ENCODE measurements around the gene ZBTB17.

Gene ZBTB17

DNA sequence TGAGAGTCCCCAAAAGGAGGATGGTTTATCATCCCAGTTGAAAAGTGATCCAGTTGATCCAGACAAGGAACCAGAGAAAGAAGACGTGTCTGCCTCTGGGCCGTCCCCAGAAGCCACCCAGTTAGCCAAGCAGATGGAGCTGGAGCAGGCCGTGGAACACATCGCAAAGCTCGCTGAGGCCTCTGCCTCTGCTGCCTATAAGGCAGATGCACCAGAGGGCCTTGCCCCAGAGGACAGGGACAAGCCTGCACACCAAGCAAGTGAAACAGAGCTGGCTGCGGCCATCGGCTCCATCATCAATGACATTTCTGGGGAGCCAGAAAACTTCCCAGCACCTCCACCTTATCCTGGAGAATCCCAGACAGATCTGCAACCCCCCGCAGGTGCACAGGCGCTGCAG lies 43.3 kb downstream of the ZBTB17 start:
- peaks cover 98% of the 10 kb centered on the region; the same call in 1 of the 2 replicates for H3K36me3 ChIP-seq (ENCODE audit: insufficient read depth, low read length)
- H3K9ac ChIP-seq (ENCODE audit: low read depth, low read length, poor library complexity, severe bottlenecking), result no peak overlapping the region
- no peaks in the 10 kb centered on the region for H4K20me1 ChIP-seq (ENCODE audit: insufficient read depth, low read length, poor library complexity, severe bottlenecking)
- H3K79me2 ChIP-seq (ENCODE audit: insufficient read depth, low read length), result no peaks in the 10 kb centered on the region
- no peaks in the 10 kb centered on the region for H3F3A ChIP-seq (ENCODE audit: low read depth)
- H3K9me2 ChIP-seq (replicated peaks; ENCODE audit: low read depth, low read length), result no peaks in the 10 kb centered on the region
- H3K4me2 ChIP-seq (ENCODE audit: low read depth, low read length, poor library complexity, severe bottlenecking), result no peak overlapping the region
- TF ChIP-seq EZH2phosphoT487 (IDR thresholded peaks at IDR 0.05; ENCODE audit: borderline replicate concordance), result no peak
- no peak for TF ChIP-seq CTCF (conservative IDR thresholded peaks at IDR 0.05; ENCODE audit: low read length)
- H3K4me3 ChIP-seq (ENCODE audit: low read length, poor library complexity, severe bottlenecking), result no peak overlapping the region
- H2AFZ ChIP-seq (ENCODE audit: low read length), result no peak overlapping the region
- H3K9me3 ChIP-seq (ENCODE audit: insufficient read depth, low read depth, low read length), result no peaks in the 10 kb centered on the region
- no peaks in the 10 kb centered on the region for H3K27me3 ChIP-seq (ENCODE audit: insufficient read depth, low read length, poor library complexity, severe bottlenecking)
- no peaks in the 10 kb centered on the region for H3K4me1 ChIP-seq (ENCODE audit: insufficient read depth, low read length, poor library complexity, severe bottlenecking)

- Histone ChIP-seq H3K79me2 (ENCODE audit: insufficient read depth, low read length) (no peaks in the 10 kb centered on the region), H3K4me2 (ENCODE audit: low read depth, low read length, poor library complexity, severe bottlenecking) (no peak overlapping the region), H3K9ac (ENCODE audit: low read depth, low read length, poor library complexity, severe bottlenecking) (no peak overlapping the region), H2AFZ (ENCODE audit: low read length) (no peak overlapping the region), H3K9me2 (replicated peaks; ENCODE audit: low read depth, low read length) (no peaks in the 10 kb centered on the region), H3K36me3 (ENCODE audit: insufficient read depth, low read length) (peaks cover 99% of the 10 kb centered on the region; the same call in 1 of the 2 replicates), H4K20me1 (ENCODE audit: insufficient read depth, low read length, poor library complexity, severe bottlenecking) (no peaks in the 10 kb centered on the region), H3K9me3 (ENCODE audit: insufficient read depth, low read depth, low read length) (no peaks in the 10 kb centered on the region), H3K4me1 (ENCODE audit: insufficient read depth, low read length, poor library complexity, severe bottlenecking) (no peaks in the 10 kb centered on the region), H3F3A (ENCODE audit: low read depth) (no peaks in the 10 kb centered on the region), H3K4me3 (ENCODE audit: low read length, poor library complexity, severe bottlenecking) (no peak overlapping the region), H3K27me3 (ENCODE audit: insufficient read depth, low read length, poor library complexity, severe bottlenecking) (no peaks in the 10 kb centered on the region)
- TF ChIP-seq CTCF (conservative IDR thresholded peaks at IDR 0.05; ENCODE audit: low read length) (no peak), EZH2phosphoT487 (IDR thresholded peaks at IDR 0.05; ENCODE audit: borderline replicate concordance) (no peak)
Observed at GRCh38 chr1:15931884-15932283, 44.0 kb downstream of the ZBTB17 start.

DNA sequence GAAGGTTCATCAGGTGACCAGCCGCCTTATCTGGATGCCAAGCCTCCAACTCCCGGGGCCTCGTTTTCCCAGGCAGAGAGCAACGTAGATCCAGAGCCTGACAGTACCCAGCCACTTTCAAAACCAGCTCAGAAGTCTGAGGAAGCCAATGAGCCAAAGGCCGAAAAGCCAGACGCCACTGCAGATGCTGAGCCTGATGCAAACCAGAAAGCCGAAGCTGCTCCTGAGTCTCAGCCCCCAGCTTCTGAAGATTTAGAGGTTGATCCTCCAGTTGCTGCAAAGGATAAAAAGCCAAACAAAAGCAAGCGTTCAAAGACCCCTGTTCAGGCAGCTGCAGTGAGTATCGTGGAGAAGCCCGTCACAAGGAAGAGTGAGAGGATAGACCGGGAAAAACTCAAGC lies 44.5 kb downstream of the ZBTB17 start:
- no peaks in the 10 kb centered on the region for H3F3A ChIP-seq (ENCODE audit: low read depth)
- H2AFZ ChIP-seq (ENCODE audit: low read length), result no peak overlapping the region
- no peaks in the 10 kb centered on the region for H3K27me3 ChIP-seq (ENCODE audit: insufficient read depth, low read length, poor library complexity, severe bottlenecking)
- no peak overlapping the region for H3K9ac ChIP-seq (ENCODE audit: low read depth, low read length, poor library complexity, severe bottlenecking)
- no peak overlapping the region for H3K4me2 ChIP-seq (ENCODE audit: low read depth, low read length, poor library complexity, severe bottlenecking)
- no peaks in the 10 kb centered on the region for H3K4me1 ChIP-seq (ENCODE audit: insufficient read depth, low read length, poor library complexity, severe bottlenecking)
- H3K9me2 ChIP-seq (replicated peaks; ENCODE audit: low read depth, low read length), result no peaks in the 10 kb centered on the region
- H3K36me3 ChIP-seq (ENCODE audit: insufficient read depth, low read length), result peaks cover 97% of the 10 kb centered on the region; the same call in 1 of the 2 replicates
- no peaks in the 10 kb centered on the region for H3K9me3 ChIP-seq (ENCODE audit: insufficient read depth, low read depth, low read length)
- no peaks in the 10 kb centered on the region for H4K20me1 ChIP-seq (ENCODE audit: insufficient read depth, low read length, poor library complexity, severe bottlenecking)
- H3K4me3 ChIP-seq (ENCODE audit: low read length, poor library complexity, severe bottlenecking), result no peak overlapping the region
- H3K79me2 ChIP-seq (ENCODE audit: insufficient read depth, low read length), result no peaks in the 10 kb centered on the region
- TF ChIP-seq CTCF (conservative IDR thresholded peaks at IDR 0.05; ENCODE audit: low read length), result no peak
- TF ChIP-seq EZH2phosphoT487 (IDR thresholded peaks at IDR 0.05; ENCODE audit: borderline replicate concordance), result no peak

Measured in Loucy (cell line).